Frontal cortex (tissue), 4 donors: ENCODE measurements around the gene USF2. TPM values are rescaled to one million over a fixed set of nuclear protein-coding genes. Genes with fewer than 3 reads are reported as not detected.
"Not testable (repeated sequence)": the region's sequence is repeated elsewhere in the genome, so short reads cannot be mapped to it uniquely, and the experiment has no call there.

Source experiments
- DNase-seq, 2 donors: peaks; one replicate each; pipeline ENCODE4 v3.0.0; 2012; ENCODE audit warnings: low spot score in 2 of 2
- FAIRE-seq: peaks from 2 replicates; lab custom pipeline; 2012; peaks lifted over from hg19 to GRCh38; lab: Jason Lieb, UNC
- total RNA-seq: library from RNA; depleted of rRNA; stranded (reverse); fragments of >200 nt; gene quantifications from one replicate; pipeline ENCODE4 v1.2.3, GENCODE V29; 2014
- donor health status: control.
- donor health status: control.
- donor health status: control.

Gene USF2
- total RNA-seq, 1 donor from 2014 or later = 38.7 TPM

- DNase-seq = no peak
- FAIRE-seq = no peak
These were observed 10.6 kb downstream of the USF2 start for GRCh38 chr19:35279374-35279773.

DNA sequence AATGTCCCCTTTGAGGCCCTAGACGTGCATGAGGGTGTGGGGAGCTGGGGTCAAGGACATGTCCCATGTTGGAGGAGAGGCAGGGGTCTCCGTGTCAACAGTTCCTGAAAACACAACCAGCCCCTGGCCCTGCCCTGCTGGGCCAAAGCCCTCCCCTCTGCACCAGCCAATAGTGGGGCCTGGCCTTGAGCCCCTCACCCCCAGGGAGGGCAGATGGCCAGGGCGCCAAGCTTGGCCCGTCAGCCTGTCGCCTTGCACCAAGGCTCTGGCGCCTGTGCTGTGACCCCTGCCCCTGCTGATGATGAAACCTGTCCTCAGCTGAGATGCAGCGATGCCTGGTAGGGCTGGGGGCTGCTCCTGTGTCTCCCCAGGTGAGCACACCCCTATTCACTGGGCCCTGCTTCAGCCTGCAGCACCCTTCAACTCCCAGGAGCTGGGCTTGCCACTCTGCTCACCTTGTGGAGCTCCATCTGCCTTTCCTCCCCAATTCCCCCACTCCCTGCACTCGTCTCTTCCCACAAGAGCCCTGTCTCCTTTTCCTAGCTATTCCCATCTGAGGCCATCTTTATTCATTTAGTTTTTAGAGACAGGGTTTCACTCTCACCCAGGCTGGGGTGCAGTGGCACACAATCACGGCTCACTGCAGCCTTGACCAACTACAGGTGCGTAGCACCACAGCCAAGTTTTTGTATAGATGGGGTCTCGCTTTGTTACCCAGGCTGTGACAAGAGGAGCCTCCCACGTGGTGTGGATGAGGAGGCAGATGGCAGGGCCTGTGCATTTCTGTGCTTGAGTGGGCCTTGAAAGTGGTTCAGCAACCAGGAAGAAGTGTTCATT, 11.4 kb downstream of the USF2 start:
- DNase-seq (no peak), FAIRE-seq (no peak)

GRCh38 chr19:35281303-35281702, 12.5 kb downstream of the USF2 start:
- FAIRE-seq (no peak), DNase-seq (no peak)

DNA sequence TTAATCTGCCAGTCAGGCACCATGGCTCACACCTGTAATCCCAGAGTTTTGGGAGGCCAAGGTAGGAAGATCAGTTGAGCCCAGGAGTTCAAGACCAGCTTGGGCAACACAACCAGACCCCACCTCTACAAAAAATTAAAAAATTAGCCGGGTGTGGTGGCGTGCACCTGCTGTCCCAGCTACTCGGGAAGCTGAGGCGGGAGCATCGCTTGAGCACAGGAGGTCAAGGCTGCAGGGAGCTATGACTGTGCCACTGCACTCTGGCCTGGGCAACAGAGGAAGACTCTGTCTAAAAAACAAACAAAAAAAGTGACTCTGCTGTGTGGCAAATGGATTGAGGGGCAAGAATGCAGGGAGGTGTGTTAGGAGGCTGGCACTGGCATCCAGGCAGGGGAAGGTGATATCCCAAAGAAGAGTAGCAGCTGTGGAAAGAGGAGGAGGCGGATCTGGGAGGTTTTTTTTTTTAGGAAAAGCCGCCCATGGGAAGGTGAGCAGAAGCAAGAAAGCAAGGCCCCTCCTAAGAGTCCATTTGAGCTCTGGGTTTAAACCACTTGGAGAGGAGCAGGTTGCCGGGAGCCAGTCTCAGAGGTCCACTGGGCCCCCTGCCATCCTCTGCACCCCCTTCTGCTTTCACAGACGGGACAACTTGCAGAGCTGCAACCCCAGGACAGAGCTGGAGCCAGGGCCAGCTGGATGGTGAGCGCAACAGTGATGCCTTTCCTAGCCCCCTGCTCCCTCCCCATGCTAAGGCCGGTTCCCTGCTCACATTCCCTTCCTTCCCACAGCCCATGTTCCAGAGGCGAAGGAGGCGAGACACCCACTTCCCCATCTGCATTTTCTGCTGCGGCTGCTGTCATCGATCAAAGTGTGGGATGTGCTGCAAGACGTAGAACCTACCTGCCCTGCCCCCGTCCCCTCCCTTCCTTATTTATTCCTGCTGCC, 15.7 kb downstream of the USF2 start:
- DNase-seq (no peak), FAIRE-seq (no peak)

DNA sequence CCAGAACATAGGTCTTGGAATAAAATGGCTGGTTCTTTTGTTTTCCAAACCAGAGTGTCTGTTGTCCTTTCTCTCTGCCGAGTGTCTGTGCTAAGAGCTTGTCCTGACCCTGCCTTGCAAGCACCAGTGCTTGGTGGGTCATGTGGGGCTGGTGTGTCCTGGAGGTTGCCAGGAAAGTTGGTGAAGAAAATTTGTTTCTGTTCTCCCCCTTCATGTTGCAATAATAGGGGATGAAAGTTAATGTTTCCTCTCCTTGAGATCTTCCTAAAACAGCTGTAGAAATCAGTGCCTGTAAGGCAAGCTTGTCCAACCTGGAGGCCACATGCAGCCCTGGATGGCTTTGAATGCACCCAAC, 16.3 kb downstream of the USF2 start:
- DNase-seq (no peak), FAIRE-seq (no peak)

DNA sequence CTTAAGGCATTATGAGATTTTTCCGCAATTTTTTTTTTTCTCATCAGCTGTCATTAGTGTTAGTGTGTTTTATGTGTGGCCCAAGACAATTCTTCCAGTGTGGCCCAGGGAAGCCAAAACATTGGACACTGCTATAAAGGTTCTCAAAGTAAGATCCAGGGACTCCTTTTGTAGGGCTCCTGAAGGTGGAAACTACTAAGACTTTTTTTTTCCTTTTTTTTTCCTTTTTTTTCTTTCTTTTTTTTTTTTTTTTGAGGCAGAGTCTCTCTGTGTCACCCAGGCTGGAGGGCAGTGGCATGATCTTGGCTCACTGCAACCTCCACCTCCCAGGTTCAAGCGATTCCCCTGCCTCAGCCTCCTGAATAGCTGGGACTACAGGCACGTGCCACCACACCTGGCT, 16.7 kb downstream of the USF2 start:
- FAIRE-seq, DNase-seq: not testable (repeated sequence)

DNA sequence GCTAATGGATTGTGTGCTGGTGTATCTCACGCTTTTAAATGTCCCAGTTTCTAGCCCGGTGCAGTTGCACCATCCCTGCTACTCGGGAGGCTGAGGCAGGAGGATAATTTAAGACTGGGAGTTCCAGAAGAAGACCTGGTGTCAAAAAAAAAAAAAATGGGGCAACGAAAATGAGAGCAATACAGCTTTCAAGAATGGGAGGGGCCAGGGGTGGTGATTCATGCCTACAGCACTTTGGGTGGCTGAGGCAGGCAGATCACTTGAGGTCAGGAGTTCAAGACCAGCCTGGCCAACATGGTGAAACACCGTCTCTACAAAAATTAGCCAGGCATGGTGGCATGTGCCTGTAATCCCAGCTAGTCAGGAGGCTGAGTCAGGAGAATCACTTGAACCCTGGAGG, 17.3 kb downstream of the USF2 start:
- not testable (repeated sequence) for FAIRE-seq, DNase-seq

DNA sequence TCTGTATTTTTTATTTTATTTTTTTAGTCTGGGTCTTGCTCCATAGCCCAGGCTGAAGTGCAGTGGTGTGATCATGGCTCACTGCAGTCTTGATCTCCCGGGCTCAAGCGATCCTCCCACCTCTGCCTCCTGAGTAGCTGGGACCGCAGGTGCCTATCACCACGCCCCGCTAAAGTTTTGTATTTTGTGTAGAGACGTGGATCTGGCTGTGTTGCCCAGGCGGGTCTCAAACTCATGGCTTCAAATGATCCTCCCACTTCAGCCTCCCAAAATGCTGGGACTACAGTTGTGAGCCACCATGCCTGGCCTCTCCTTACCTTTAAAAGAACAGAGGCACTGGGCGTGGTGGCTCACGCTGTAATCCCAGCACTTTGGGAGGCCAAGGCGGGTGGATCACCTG, 19.0 kb downstream of the USF2 start:
- DNase-seq (no peak), FAIRE-seq (no peak)

GRCh38 chr19:35288331-35288730, 19.6 kb downstream of the USF2 start:
- FAIRE-seq (no peak), DNase-seq (no peak)

GRCh38 chr19:35288906-35289305, 20.1 kb downstream of the USF2 start:
- FAIRE-seq (no peak), DNase-seq (no peak)

GRCh38 chr19:35290381-35291127, 21.8 kb downstream of the USF2 start:
- DNase-seq = peak in 1 of 2 donors; percentile 64
- FAIRE-seq = no peak

DNA sequence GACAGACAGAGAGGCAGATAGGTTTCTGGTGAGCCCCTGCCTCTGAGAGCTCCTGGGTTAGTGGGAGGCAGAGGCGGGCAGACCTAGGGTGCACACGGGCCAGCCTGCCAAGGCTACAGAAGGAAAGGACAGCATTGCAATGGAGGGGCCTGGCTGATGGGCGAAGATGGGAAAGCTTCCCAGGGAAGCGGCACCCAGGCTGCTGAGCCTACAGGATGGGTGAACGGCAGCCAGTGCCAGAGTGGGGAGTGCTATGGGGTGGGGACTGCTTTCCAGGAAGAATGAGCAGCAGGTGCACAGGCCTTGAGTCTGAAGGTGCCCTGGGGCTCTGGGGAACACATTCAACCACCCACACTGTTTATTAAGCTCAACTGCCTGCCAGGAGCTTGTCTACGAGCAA, 22.5 kb downstream of the USF2 start:
- no peak for FAIRE-seq
- DNase-seq = no peak

DNA sequence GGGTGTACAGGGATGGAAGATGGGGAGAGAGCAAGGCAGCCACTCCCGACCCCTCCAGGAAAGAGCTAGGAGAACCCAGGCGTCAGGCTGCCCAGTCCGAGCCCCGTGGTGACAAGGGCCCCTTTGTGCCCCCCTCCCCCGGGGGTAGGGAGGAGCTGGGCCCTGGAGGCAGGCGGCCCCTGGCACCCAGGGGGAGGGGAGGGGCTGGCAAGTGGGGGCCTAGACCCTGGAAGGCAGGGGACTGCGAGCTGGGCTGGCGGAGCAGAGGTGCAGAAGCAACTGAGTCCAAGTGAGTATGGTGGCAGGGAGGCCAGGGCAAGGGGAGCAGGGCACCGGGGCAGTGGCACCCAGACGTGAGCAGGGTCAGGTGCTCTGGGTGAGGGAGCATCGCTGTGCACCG, 23.2 kb downstream of the USF2 start, which contains the start of gene MAG:
Gene MAG (plus strand): TSS at position 246 of the 400 bp plus-strand sequence. CDS start 3,248 bp downstream, outside the sequence.
- FAIRE-seq (no peak), DNase-seq (peak; percentile 61 to 78)

GRCh38 chr19:35292421-35293362, 23.9 kb downstream of the USF2 start:
- no peak for FAIRE-seq
- no peak for DNase-seq

DNA sequence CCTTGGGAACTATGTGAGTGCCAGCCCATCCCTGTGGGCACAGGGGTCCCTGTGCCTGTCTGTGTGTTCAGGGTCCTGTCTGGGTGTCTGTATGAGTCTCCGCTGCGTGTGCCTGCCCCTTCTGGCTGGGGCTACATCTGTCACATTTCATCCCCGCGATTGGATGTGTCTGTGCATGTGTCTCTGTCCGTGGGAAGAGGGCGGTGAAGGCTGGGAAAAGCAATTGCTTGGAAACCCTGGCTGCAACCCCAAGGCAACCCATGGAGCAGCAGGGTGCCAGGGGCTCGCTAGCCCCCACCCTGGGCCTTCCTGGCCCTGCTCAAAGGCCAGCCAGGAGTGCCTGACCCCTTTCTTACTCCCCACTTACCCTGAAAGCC, 24.6 kb downstream of the USF2 start:
- DNase-seq (no peak), FAIRE-seq (no peak)

DNA sequence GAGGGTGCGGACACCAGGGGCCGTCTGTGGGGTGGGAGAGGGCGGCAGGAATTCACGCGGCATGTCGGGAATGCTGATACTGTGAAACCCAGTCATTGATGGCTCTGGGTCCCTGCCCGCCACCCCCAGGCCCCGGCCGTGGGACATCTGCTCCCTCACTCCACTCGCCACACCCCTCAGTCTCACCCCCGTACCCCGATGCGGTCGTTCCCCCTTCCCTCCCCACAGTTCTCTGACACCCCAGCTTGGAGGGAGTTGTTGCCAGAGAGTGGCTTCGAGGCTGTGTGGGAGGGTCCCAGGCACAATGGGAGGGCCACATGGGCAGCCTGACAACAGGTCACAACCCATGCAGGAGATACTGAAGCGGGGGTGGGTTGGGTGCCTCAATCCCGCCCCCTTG, 25.0 kb downstream of the USF2 start:
- no peak for FAIRE-seq
- DNase-seq = no peak

- DNase-seq (no peak), FAIRE-seq (no peak)
These were observed 25.6 kb downstream of the USF2 start for GRCh38 chr19:35294328-35294727.

- no peak for FAIRE-seq
- no peak for DNase-seq
These were observed 26.4 kb downstream of the USF2 start for GRCh38 chr19:35294859-35295791.
